ENCODE data around the gene GALNTL6.
A peak's percentile ranks its signal among the peaks of the same experiment; 100 is the strongest.

Gene GALNTL6

GRCh38 chr4:172202480-172203076 is 389.4 kb downstream of the GALNTL6 start:
- peak in 1 of 56 donors; percentile 4 for DNase-seq

GRCh38 chr4:172207258-172207657 is 394.1 kb downstream of the GALNTL6 start:
- DNase-seq = no peak

- no peak for DNase-seq
Observed at GRCh38 chr4:172207886-172208285, 394.7 kb downstream of the GALNTL6 start.

- no peak for DNase-seq
Observed at GRCh38 chr4:172220679-172221078, 407.5 kb downstream of the GALNTL6 start.

GRCh38 chr4:172225457-172225856 is 412.3 kb downstream of the GALNTL6 start:
- no peak for DNase-seq

GRCh38 chr4:172232966-172233365 is 419.8 kb downstream of the GALNTL6 start:
- no peak for DNase-seq

- no peak for DNase-seq
Observed at GRCh38 chr4:172243551-172243950, 430.3 kb downstream of the GALNTL6 start.

GRCh38 chr4:172245516-172245915 is 432.3 kb downstream of the GALNTL6 start:
- DNase-seq = peak in 1 of 56 donors; percentile 0

- no peak for DNase-seq
Observed at GRCh38 chr4:172253409-172253808, 440.2 kb downstream of the GALNTL6 start.

GRCh38 chr4:172256820-172257219 is 443.6 kb downstream of the GALNTL6 start:
- DNase-seq = no peak

- no peak for DNase-seq
Observed at GRCh38 chr4:172270397-172270796, 457.2 kb downstream of the GALNTL6 start.

GRCh38 chr4:172287117-172287516 is 473.9 kb downstream of the GALNTL6 start:
- no peak for DNase-seq

GRCh38 chr4:172305698-172306097 is 492.5 kb downstream of the GALNTL6 start:
- no peak for DNase-seq

- no peak for DNase-seq
Observed at GRCh38 chr4:172308078-172308477, 494.9 kb downstream of the GALNTL6 start.

- DNase-seq = no peak
Observed at GRCh38 chr4:172311682-172312081, 498.5 kb downstream of the GALNTL6 start.

GRCh38 chr4:172323288-172323687 is 510.1 kb downstream of the GALNTL6 start:
- no peak for DNase-seq

- DNase-seq = no peak
Observed at GRCh38 chr4:172344308-172344938, 531.2 kb downstream of the GALNTL6 start.

GRCh38 chr4:172348426-172348825 is 535.2 kb downstream of the GALNTL6 start:
- DNase-seq = no peak

- DNase-seq = no peak
Observed at GRCh38 chr4:172352356-172352755, 539.2 kb downstream of the GALNTL6 start.

GRCh38 chr4:172356016-172356415 is 542.8 kb downstream of the GALNTL6 start:
- DNase-seq = no peak

- no peak for DNase-seq
Observed at GRCh38 chr4:172357006-172357540, 543.9 kb downstream of the GALNTL6 start.

GRCh38 chr4:172362569-172362968 is 549.4 kb downstream of the GALNTL6 start:
- no peak for DNase-seq

- DNase-seq = no peak
Observed at GRCh38 chr4:172369471-172369959, 556.3 kb downstream of the GALNTL6 start.
